Measurements from ENCODE around the gene FAM20B.
"Not testable (repeated sequence)": the region's sequence is repeated elsewhere in the genome, so short reads cannot be mapped to it uniquely, and the experiment has no call there.

Gene FAM20B

GRCh38 chr1:179025125-179025974, at the start of gene FAM20B:
Gene FAM20B, plus strand, starts transcription at chr1:179025894. Its CDS starts 17,954 bp downstream, at chr1:179043848.
- peak; percentile 74 to 89 (median 82) for DNase-seq (ENCODE audit: low read depth in 2 of 3, low spot score in 1 of 3)

GRCh38 chr1:178976541-178976940, 49.2 kb upstream of the FAM20B start:
- DNase-seq (ENCODE audit: low read depth in 2 of 3, low spot score in 1 of 3), result no peak

- no peak for DNase-seq (ENCODE audit: low read depth in 2 of 3, low spot score in 1 of 3)
Measured at GRCh38 chr1:178986204-178986603, 39.5 kb upstream of the FAM20B start.

GRCh38 chr1:178988198-178988597, 37.5 kb upstream of the FAM20B start:
- DNase-seq (ENCODE audit: low read depth in 2 of 3, low spot score in 1 of 3), result not testable (repeated sequence)

- DNase-seq (ENCODE audit: low read depth in 2 of 3, low spot score in 1 of 3), result no peak
Measured at GRCh38 chr1:178993559-178993958, 32.1 kb upstream of the FAM20B start.

GRCh38 chr1:178997428-178997827, 28.3 kb upstream of the FAM20B start:
- DNase-seq (ENCODE audit: low read depth in 2 of 3, low spot score in 1 of 3), result no peak

- no peak for DNase-seq (ENCODE audit: low read depth in 2 of 3, low spot score in 1 of 3)
Measured at GRCh38 chr1:178998295-178998694, 27.4 kb upstream of the FAM20B start.

GRCh38 chr1:178999061-178999460, 26.6 kb upstream of the FAM20B start:
- DNase-seq (ENCODE audit: low read depth in 2 of 3, low spot score in 1 of 3), result no peak

- no peak for DNase-seq (ENCODE audit: low read depth in 2 of 3, low spot score in 1 of 3)
Measured at GRCh38 chr1:179001451-179001850, 24.2 kb upstream of the FAM20B start.

GRCh38 chr1:179002064-179002463, 23.6 kb upstream of the FAM20B start:
- not testable (repeated sequence) for DNase-seq (ENCODE audit: low read depth in 2 of 3, low spot score in 1 of 3)

GRCh38 chr1:179002552-179003345, 22.9 kb upstream of the FAM20B start:
- peak; percentile 35 to 67 (median 56) for DNase-seq (ENCODE audit: low read depth in 2 of 3, low spot score in 1 of 3)

- no peak for DNase-seq (ENCODE audit: low read depth in 2 of 3, low spot score in 1 of 3)
Measured at GRCh38 chr1:179003512-179004066, 22.1 kb upstream of the FAM20B start.

- no peak for DNase-seq (ENCODE audit: low read depth in 2 of 3, low spot score in 1 of 3)
Measured at GRCh38 chr1:179007233-179007632, 18.5 kb upstream of the FAM20B start.

- DNase-seq (ENCODE audit: low read depth in 2 of 3, low spot score in 1 of 3), result no peak
Measured at GRCh38 chr1:179010671-179011070, 15.0 kb upstream of the FAM20B start.

- no peak for DNase-seq (ENCODE audit: low read depth in 2 of 3, low spot score in 1 of 3)
Measured at GRCh38 chr1:179012038-179012437, 13.7 kb upstream of the FAM20B start.

GRCh38 chr1:179014123-179014522, 11.6 kb upstream of the FAM20B start:
- no peak for DNase-seq (ENCODE audit: low read depth in 2 of 3, low spot score in 1 of 3)

GRCh38 chr1:179015396-179015795, 10.3 kb upstream of the FAM20B start:
- no peak for DNase-seq (ENCODE audit: low read depth in 2 of 3, low spot score in 1 of 3)

GRCh38 chr1:179016706-179017382, 8.8 kb upstream of the FAM20B start:
- DNase-seq (ENCODE audit: low read depth in 2 of 3, low spot score in 1 of 3), result no peak

GRCh38 chr1:179017383-179018326, 8.0 kb upstream of the FAM20B start:
- no peak for DNase-seq (ENCODE audit: low read depth in 2 of 3, low spot score in 1 of 3)

- DNase-seq (ENCODE audit: low read depth in 2 of 3, low spot score in 1 of 3), result no peak
Measured at GRCh38 chr1:179021873-179022272, 3.8 kb upstream of the FAM20B start.

All from stimulated activated CD4-positive, alpha-beta T cell treated with anti-CD3 and anti-CD28 coated beads, Interleukin-12 subunit alpha, Interleukin-12 subunit beta, amount 100 ng/mL, for 48 hours (primary cell).